HG03521 (cell line): ENCODE measurements around the gene TTYH3.
"Not testable (repeated sequence)": the region's sequence is repeated elsewhere in the genome, so short reads cannot be mapped to it uniquely, and the experiment has no call there.

ENCODE experiments used
- ATAC-seq: cut with Tn5 transposase; IDR thresholded peaks from one replicate; pipeline ENCODE4 v1.9.1; 2021; ENCODE audit warnings: mild to moderate bottlenecking, moderate library complexity; ENCODE audit not compliant: unreplicated experiment

Gene TTYH3

GRCh38 chr7:2662273-2663120 lies 30.7 kb downstream of the TTYH3 start:
- ATAC-seq = no peak

GRCh38 chr7:2663121-2663886 lies 31.5 kb downstream of the TTYH3 start:
- ATAC-seq = no peak

DNA sequence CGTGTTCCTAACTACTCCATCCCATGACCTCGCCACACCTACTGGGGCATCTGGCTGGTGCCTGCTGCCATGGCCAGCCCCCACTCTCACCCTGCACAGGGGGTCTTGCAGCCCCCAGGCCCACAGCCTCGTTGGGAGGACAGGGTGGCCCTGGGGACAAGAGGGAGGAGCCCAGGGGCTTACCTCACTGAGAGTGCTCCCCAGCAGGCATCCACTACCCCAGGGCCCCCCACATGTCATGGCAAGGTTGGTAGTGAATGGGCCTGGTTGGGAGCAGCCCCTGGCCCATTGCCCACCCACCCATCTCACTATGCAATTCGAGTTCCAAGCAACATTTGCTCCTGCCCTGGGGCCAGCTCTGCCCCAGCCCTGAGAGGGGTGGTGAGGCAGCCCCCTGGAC lies 32.2 kb downstream of the TTYH3 start:
- ATAC-seq = no peak

GRCh38 chr7:2665359-2665791 lies 33.6 kb downstream of the TTYH3 start:
- no peak for ATAC-seq

DNA sequence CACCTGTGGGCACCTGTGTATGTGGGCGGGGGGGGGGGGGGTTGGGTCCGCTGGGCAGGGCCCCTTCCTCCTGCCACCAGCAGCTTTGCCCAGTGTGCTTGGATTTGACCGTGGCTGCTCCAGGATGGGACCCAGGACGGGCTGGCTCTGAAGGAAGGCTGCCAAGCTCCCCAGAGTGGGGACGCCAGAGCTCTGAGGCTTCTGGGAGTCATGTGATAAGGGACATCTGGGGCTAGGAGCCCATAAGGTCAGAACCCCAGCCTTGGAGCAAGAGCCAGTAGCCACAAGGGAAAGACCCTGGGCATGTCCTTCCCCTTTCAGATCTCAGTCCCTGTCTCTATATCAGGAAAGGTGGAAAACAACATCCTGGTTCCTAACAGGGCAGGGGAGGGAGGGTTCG lies 34.4 kb downstream of the TTYH3 start:
- ATAC-seq = no peak

DNA sequence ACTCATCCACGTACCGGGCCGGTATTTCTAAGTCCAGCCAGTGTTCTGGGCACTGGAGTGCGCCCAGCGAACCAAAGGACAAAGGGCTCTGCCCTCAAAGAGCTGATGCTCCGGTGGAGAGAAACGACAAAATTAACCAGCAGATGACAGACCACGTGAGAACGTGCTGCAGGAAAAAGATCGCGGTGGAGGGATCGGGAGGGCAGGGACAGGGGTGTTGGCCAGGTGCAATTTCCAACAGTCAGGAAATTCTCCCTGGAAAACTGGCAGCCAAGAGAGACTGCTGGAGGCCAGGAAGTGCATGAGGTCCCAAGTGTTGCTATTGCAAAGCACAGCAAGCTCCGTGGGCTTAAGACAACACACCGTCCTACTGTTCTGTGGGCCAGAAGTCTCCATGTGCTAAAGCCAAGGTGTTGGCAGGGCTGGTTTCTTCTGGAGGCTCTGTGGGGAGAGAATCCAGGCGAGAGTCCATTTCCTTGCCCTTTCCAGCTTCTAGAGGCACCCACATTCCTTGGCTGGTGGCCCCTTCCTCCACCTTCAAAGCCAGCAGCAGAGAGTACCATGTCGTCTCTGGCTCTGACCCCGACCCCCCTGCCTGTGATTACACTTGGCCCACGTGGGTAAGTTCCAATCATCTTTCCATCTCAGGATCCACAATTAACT lies 34.9 kb downstream of the TTYH3 start:
- no peak for ATAC-seq

GRCh38 chr7:2667843-2668242 lies 36.1 kb downstream of the TTYH3 start:
- no peak for ATAC-seq

DNA sequence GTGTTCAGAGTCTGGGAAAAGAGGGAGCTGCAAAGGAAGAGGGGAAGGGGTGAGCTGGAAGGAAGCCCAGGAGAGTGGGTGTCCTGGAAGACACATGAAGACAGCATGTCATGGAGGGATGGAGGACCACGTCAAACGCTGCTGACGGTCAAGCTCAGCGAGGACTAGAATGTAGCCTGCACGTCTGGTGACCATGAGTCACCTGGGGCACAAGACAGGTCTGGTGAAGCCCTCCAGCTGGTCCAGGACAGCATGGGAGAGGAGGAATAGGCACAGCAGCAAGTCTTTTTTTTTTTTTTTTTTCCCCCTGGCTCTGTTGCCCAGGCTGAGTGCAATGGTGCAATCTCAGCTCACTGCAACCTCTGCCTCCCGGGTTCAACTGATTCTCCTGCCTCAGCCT lies 36.6 kb downstream of the TTYH3 start:
- ATAC-seq = no peak

- ATAC-seq = no peak
Observed at GRCh38 chr7:2670171-2670570, 38.4 kb downstream of the TTYH3 start.

DNA sequence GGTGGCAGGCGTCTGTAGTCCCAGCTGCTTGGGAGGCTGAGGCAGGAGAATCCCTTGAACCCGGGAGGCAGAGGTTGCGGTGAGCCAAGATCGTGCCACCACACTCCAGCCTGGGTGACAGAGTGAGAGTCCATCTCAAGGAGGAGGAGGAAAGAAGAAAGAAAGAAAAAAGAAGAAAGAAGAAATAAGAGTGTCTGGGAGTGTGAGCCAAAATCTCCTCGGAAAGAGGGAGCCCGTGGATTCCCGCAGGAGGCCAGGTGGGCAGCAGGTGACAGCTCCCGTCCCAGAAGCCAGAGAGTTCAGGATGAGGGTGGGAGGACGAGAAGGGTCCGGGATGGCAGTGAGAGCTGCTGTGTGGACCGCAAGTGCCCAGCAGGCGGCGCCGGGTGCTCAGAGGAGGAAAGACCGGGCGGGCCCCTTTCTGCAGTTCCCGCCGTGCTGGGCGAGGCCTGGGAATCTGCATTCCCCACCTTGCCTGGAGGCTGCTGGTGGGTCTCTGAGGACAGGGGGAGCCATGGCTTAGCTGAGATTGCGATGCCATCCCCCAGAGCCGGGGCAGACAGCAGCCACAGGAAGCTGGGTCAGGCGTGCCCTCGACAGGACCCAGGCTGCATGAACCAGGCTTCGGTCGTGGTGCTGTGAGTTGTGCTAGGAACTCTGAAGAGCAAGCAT lies 39.1 kb downstream of the TTYH3 start:
- ATAC-seq = peak; percentile 62

DNA sequence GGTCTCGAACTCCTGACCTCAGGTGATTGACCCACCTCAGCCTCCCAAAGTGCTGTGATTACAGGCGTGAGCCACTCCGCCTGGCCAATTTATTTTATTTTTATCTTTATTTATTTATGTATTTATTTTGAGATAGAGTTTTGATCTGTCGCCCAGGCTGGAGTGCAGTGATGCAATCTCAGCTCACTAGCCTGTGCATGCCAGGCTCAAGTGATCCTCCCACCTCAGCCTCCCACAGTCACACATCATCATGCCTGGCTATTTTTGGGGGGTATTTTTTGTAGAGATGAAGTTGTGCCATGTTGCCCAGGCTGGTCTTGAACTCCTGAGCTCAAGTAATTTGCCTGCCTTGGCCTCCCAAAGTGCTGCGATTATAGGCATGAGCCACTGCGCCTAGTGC lies 41.4 kb downstream of the TTYH3 start:
- not testable (repeated sequence) for ATAC-seq

- no peak for ATAC-seq
Observed at GRCh38 chr7:2673934-2674333, 42.1 kb downstream of the TTYH3 start.

DNA sequence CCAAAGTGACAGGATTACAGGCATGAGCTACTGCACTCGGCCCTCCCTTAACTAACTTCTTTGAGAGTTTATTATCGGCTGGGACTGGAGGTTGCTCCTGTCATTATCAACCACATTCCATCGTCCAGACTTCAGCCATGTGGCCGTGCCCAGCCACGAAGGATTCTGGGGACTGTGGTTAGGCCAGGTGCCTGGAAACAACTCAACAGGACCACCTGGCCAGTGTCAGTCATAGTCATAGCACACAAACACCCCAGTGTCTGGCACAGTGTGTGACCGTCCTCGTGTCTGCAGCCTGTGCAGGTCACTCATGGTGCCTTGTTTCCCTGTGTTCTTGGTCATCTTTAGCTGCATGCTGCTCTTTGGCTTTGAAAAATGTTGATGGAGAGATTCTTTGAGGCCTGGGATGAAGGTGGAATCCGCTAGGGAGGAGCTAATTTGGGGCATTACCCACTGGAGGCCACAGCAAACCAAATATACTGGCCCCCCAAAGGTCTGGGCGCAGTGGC lies 43.5 kb downstream of the TTYH3 start:
- ATAC-seq = no peak

DNA sequence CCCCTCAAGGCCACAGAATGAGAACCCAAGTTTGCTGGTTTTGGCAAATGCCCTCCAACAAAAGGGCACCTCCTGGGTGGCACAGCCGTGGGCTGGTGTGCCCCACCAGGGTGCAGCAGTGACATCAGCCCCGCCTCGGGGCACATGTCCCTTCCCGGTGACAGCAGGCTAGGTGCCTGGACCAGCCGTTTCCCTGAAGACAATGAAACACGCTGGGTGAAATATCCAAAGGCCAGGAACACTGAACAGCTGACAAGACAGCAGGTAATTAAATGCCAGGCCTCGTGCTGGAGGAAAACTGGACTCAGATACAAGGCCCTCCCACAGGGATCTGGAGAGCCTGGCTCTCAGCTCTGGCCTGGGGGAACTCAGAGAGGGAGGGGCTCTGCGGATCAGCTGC lies 44.8 kb downstream of the TTYH3 start:
- not testable (repeated sequence) for ATAC-seq

DNA sequence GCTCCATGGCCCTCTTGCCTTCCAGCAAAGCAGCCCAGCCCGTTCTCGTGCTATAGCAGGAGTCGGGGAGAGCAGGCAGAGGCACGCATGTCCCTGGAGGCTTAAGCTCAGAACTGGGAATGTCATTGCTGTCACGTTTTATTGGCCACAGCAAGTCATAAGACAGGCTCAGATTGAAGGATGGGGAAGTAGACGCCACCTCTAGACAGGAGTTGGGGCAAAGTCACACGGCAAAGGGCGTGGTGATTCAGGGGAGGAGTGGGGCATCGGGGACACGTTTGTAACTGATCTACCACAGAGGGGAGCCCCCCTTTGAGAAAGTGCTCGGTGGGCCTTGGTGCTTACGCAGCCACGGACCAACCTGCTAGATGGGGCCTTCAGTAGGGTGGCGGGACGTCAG lies 46.7 kb downstream of the TTYH3 start:
- ATAC-seq = not testable (repeated sequence)

- not testable (repeated sequence) for ATAC-seq
Observed at GRCh38 chr7:2679135-2680127, 47.6 kb downstream of the TTYH3 start.

DNA sequence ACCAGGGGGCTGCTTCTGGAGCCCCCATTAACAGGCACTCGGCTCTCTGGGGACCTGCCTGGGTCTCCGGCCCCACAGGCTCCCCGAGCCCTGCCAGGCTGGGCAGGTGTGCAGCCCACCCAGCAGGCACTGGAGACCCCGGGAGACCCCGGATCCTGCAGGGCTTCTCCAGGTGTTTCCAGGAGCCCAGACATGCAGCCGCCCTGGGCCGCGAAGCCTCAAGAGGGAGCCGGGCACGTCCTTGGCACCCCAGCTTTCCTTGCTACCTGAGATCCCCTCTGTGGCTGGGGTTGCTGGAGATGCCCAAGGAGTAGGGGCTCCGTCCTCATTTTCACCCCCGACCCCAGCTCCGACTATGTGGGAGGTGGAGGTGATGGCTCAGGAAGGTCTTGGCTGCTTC lies 48.5 kb downstream of the TTYH3 start:
- no peak for ATAC-seq

- no peak for ATAC-seq
Observed at GRCh38 chr7:2680792-2681490, 49.2 kb downstream of the TTYH3 start.
